MM.1S (cell line): ENCODE results near the gene AFG3L2.

ENCODE experiments used
- EZH2 ChIP-seq: fragments of 300-600 bp; sonication (generic); optimal IDR thresholded peaks from 2 replicates; pipeline ENCODE3; 2017; ENCODE audit warnings: low read depth, mild to moderate bottlenecking, antibody characterized with exemption, low read length, mixed read lengths
- EZH2phosphoT487 ChIP-seq: fragments of 300-600 bp; sonication (generic); IDR thresholded peaks from 2 replicates; pipeline ENCODE4 v1.6.1; 2018; ENCODE audit warnings: antibody characterized with exemption, low read length
- TF ChIP-seq, protein P1 (sequence below): fragments of 300-600 bp; sonication (generic); IDR thresholded peaks from 2 replicates; pipeline ENCODE4 v1.5.1; 2016; ENCODE audit warnings: antibody characterized with exemption, low read length, mixed read lengths

DNA sequence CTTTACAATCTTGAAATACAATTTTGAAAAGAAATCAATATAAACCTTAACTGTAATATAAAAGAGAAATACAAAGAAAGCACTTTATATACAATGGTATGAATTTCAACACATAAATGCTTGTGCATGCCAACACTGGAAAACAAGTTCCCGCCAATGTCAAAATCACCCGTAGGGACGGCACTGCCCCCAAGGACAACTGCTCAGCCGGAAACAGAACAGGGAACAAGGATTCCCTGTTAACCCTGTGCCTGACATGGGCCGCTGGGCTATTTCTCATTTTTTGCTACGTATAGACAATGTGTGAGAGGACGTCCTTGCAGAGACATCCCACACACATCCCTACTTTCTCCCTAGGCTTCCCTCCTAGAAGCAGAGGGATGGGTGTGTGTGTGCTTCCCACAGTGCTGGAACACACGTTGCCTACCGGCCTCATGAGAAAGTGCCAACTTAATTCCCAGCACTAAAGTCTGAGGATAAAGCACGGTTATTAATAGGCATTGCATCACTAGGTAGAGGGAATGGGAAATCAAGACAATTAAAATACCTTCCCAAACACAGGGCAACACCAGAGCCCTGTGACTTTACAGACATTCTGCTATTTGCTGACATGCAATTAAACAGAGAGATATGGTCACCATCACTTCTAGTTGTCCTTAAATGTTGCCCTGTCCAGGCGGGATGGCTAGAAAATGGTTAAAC lies 14.4 kb downstream of the AFG3L2 start:
- TF ChIP-seq, protein P1, sequence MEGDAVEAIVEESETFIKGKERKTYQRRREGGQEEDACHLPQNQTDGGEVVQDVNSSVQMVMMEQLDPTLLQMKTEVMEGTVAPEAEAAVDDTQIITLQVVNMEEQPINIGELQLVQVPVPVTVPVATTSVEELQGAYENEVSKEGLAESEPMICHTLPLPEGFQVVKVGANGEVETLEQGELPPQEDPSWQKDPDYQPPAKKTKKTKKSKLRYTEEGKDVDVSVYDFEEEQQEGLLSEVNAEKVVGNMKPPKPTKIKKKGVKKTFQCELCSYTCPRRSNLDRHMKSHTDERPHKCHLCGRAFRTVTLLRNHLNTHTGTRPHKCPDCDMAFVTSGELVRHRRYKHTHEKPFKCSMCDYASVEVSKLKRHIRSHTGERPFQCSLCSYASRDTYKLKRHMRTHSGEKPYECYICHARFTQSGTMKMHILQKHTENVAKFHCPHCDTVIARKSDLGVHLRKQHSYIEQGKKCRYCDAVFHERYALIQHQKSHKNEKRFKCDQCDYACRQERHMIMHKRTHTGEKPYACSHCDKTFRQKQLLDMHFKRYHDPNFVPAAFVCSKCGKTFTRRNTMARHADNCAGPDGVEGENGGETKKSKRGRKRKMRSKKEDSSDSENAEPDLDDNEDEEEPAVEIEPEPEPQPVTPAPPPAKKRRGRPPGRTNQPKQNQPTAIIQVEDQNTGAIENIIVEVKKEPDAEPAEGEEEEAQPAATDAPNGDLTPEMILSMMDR = no peak
- TF ChIP-seq EZH2 = no peak
- no peak for TF ChIP-seq EZH2phosphoT487
